ENCODE results near the gene ACOT11. TPM values are rescaled to one million over a fixed set of nuclear protein-coding genes. Genes with fewer than 3 reads are reported as not detected.

The ACOT11 gene
- total and polyA plus RNA-seq, 2 of the 13 experiments (the other 11 are each of a cell fraction or from before 2014, with no cell fraction given) = 2.6 to 3.3 TPM

GRCh38 chr1:54542962-54543539, 5.0 kb upstream of the ACOT11 start:
- no peak for FAIRE-seq
- ATAC-seq = no peak

More at GRCh38 chr1:54542962-54543539, 5.0 kb upstream of the ACOT11 start:
- TSS peak; percentile 70 for BruUV-seq (replicated peaks)
- no peaks in the 10 kb centered on the region for H3K27me3 ChIP-seq (ENCODE audit: control insufficient read depth in 1 of 2, insufficient read depth in 2 of 2, low read length in 2 of 2)
- H2AFZ ChIP-seq (ENCODE audit: low read length) = peak overlapping the region; percentile 44
- H3K36me3 ChIP-seq (replicated peaks in 1 of 2; ENCODE audit: control insufficient read depth in 1 of 2, insufficient read depth in 2 of 2, low read length in 2 of 2) = no peaks in the 10 kb centered on the region
- DNase-seq (ENCODE audit: low spot score) = no peak
- 12% methylated on average over 12 of the region's 12 CpGs for WGBS (ENCODE audit: low lambda C conversion rate)
- ChIA-PET CTCF (ENCODE audit: low intra/inter-chr PET ratio, low total read pairs) (no interaction called here), POLR2A (interaction anchor here (2.3 kb wide), 1 partner anchor 36 kb away, joined by 8 read pairs; no protein-coding TSS in a partner anchor)
- no peaks in the 10 kb centered on the region for H3K9me3 ChIP-seq (ENCODE audit: low read length)
- H3K4me1 ChIP-seq (ENCODE audit: insufficient read depth, low read length) = peaks cover 58% of the 10 kb centered on the region
- H4K20me1 ChIP-seq (ENCODE audit: insufficient read depth, low read length) = no peaks in the 10 kb centered on the region
- peak overlapping the region; percentile 88 for H3K27ac ChIP-seq (ENCODE audit: extremely low read length, insufficient read depth, low read length)
- intact Hi-C loops (cut with micrococcal nuclease; ENCODE audit: unreplicated experiment) (loop anchor here (2.0 to 10.0 kb wide), 2 partner anchors 48 to 172 kb away; partner anchors contain the start of gene TTC4), in situ Hi-C loops (cut with HindIII; ENCODE audit: extremely low pct_ligation_motif_present, low pct_unique_long_range_greater_than_20kb) (no loop called here)
- H3K9ac ChIP-seq (ENCODE audit: insufficient read depth, low read depth, low read length) = peak overlapping the region; percentile 70
- peak overlapping the region; percentile 60 to 81 (median 68) for H3K4me3 ChIP-seq (replicated peaks in 1 of 3; ENCODE audit: insufficient read depth in 1 of 3, low read depth in 2 of 3, low read length in 3 of 3)
- H3K4me2 ChIP-seq (ENCODE audit: low read depth, low read length) = peak overlapping the region; percentile 97
- TF ChIP-seq MIER2 (CRISPR knock-in tag; IDR thresholded peaks at IDR 0.05) (no peak), CCAR2 (optimal IDR thresholded peaks at IDR 0.05; ENCODE audit: low read depth, low read length) (no peak), CREB1 (IDR thresholded peaks at IDR 0.05) (no peak), CREB1 (CRISPR knock-in tag; IDR thresholded peaks at IDR 0.05) (0 out of 2 replicates have a peak, but pooled peaks have one; percentile 39), NFYB (CRISPR knock-in tag; IDR thresholded peaks at IDR 0.05) (peak; percentile 57), ZNF24 (IDR thresholded peaks at IDR 0.05) (peak; percentile 74), ZNF281 (CRISPR knock-in tag; IDR thresholded peaks at IDR 0.05; ENCODE audit: borderline replicate concordance) (peak; percentile 54; the same call in 1 of the 2 replicates), ZNF605 (CRISPR knock-in tag; IDR thresholded peaks at IDR 0.05) (0 out of 2 replicates have a peak, but pooled peaks have one; percentile 18), ZNF772 (CRISPR knock-in tag; IDR thresholded peaks at IDR 0.05) (0 out of 2 replicates have a peak, but pooled peaks have one; percentile 0), SNAPC5 (CRISPR knock-in tag; IDR thresholded peaks at IDR 0.05; ENCODE audit: borderline replicate concordance) (0 out of 2 replicates have a peak, but pooled peaks have one; percentile 11)
- H3K79me2 ChIP-seq (ENCODE audit: insufficient read depth, low read length) = no peaks in the 10 kb centered on the region

Data from HepG2 (cell line).